Measurements from ENCODE around the gene NCOA1. TPM values are rescaled to one million over a fixed set of nuclear protein-coding genes. Genes with fewer than 3 reads are reported as not detected.
A peak's percentile ranks its signal among the peaks of the same experiment; 100 is the strongest.

The NCOA1 gene
- total RNA-seq, 1 experiment from 2014 or later = 24.6 TPM

- Histone ChIP-seq H3K9me3 (ENCODE audit: control insufficient read depth, insufficient read depth, low read depth, low read length) (no peaks in the 10 kb centered on the region), H3K4me1 (ENCODE audit: control insufficient read depth, insufficient read depth, low read length) (peaks cover 5% of the 10 kb centered on the region; the same call in 1 of the 2 replicates), H3K27me3 (ENCODE audit: control insufficient read depth, insufficient read depth, low read length) (no peaks in the 10 kb centered on the region), H3K27ac (ENCODE audit: low read length) (no peak overlapping the region), H3K36me3 (ENCODE audit: control insufficient read depth, insufficient read depth, low read length) (no peaks in the 10 kb centered on the region), H3K4me3 (ENCODE audit: low read depth in 2 of 2, low read length in 2 of 2) (no peak overlapping the region)
- TF ChIP-seq CTCF (IDR thresholded peaks at IDR 0.05) (no peak), REST (IDR thresholded peaks at IDR 0.05; ENCODE audit: insufficient read depth in 1 of 2, low read depth in 2 of 2, low read length in 1 of 2) (no peak), SIN3A (IDR thresholded peaks at IDR 0.05; ENCODE audit: borderline replicate concordance, insufficient read depth, low read depth, low read length) (no peak), TCF7L2 (IDR thresholded peaks at IDR 0.05; ENCODE audit: low read depth, low read length) (no peak), POLR2AphosphoS5 (IDR thresholded peaks at IDR 0.05; ENCODE audit: low read depth, low read length) (no peak)
- ChIA-PET CTCF (no interaction called here), POLR2A (interaction anchor here (0.6 kb wide), 1 partner anchor 101 kb away, joined by 5 read pairs; no protein-coding TSS in a partner anchor)
- in situ Hi-C loops (cut with HindIII; ENCODE audit: low pct_unique_long_range_greater_than_20kb, low sequenced_read_pairs) = no loop called here
- ATAC-seq (no peak), DNase-seq (ENCODE audit: low read depth, low spot score) (no peak)
- BruUV-seq (replicated peaks) = no TSS peak
- intact Hi-C loops (cut with micrococcal nuclease; ENCODE audit: unreplicated experiment) = no loop called here
Observed at GRCh38 chr2:24697792-24698191, 206.7 kb downstream of the NCOA1 start.

- TF ChIP-seq POLR2AphosphoS5 (IDR thresholded peaks at IDR 0.05; ENCODE audit: low read depth, low read length) = no peak
- no peak for TF ChIP-seq TCF7L2 (IDR thresholded peaks at IDR 0.05; ENCODE audit: low read depth, low read length)
- TF ChIP-seq SIN3A (IDR thresholded peaks at IDR 0.05; ENCODE audit: borderline replicate concordance, insufficient read depth, low read depth, low read length) = no peak
- TF ChIP-seq REST (IDR thresholded peaks at IDR 0.05; ENCODE audit: insufficient read depth in 1 of 2, low read depth in 2 of 2, low read length in 1 of 2) = no peak
- no peak for TF ChIP-seq CTCF (IDR thresholded peaks at IDR 0.05)
- in situ Hi-C loops (cut with HindIII; ENCODE audit: low pct_unique_long_range_greater_than_20kb, low sequenced_read_pairs) = no loop called here
- no peaks in the 10 kb centered on the region for H3K9me3 ChIP-seq (ENCODE audit: control insufficient read depth, insufficient read depth, low read depth, low read length)
- H3K4me1 ChIP-seq (ENCODE audit: control insufficient read depth, insufficient read depth, low read length) = peaks cover 5% of the 10 kb centered on the region; the same call in 1 of the 2 replicates
- POLR2A ChIA-PET = no interaction called here
- BruUV-seq (replicated peaks) = no TSS peak
- no peak overlapping the region for H3K27ac ChIP-seq (ENCODE audit: low read length)
- H3K36me3 ChIP-seq (ENCODE audit: control insufficient read depth, insufficient read depth, low read length) = no peaks in the 10 kb centered on the region
- DNase-seq (ENCODE audit: low read depth, low spot score) = peak; percentile 68
- no peak overlapping the region for H3K4me3 ChIP-seq (ENCODE audit: low read depth in 2 of 2, low read length in 2 of 2)
- CTCF ChIA-PET = no interaction called here
- intact Hi-C loops (cut with micrococcal nuclease; ENCODE audit: unreplicated experiment) = no loop called here
- ATAC-seq = peak; percentile 79
- no peaks in the 10 kb centered on the region for H3K27me3 ChIP-seq (ENCODE audit: control insufficient read depth, insufficient read depth, low read length)
Observed at GRCh38 chr2:24702800-24703199, 211.7 kb downstream of the NCOA1 start.

Measured in Panc1 (cell line).